ENCODE results near the gene TARBP1.
A peak's percentile ranks its signal among the peaks of the same experiment; 100 is the strongest.

The TARBP1 gene

GRCh38 chr1:234478481-234479309 is at the start of gene TARBP1:
Gene TARBP1 (minus strand): TSS chr1:234479179. CDS start chr1:234479103, 76 bp downstream.
- peak within 1 kb of the TSS; percentile 92 for H3K9ac ChIP-seq (ENCODE audit: insufficient read length, low read depth)
- no peaks in the 10 kb centered on the region for H3K4me1 ChIP-seq (ENCODE audit: insufficient read depth, insufficient read length)
- no peaks in the 10 kb centered on the region for H3K27me3 ChIP-seq (ENCODE audit: insufficient read depth, insufficient read length)
- H3K9me3 ChIP-seq (ENCODE audit: insufficient read depth, low read length): no peaks in the 10 kb centered on the region
- peak; percentile 81 for DNase-seq (ENCODE audit: low read depth, low spot score)
- H3K36me3 ChIP-seq (ENCODE audit: insufficient read depth, insufficient read length, low read length): no peaks in the 10 kb centered on the region
- no peak for TF ChIP-seq YY1 (IDR thresholded peaks at IDR 0.05; ENCODE audit: insufficient read depth, insufficient read length)
- TF ChIP-seq ZNF274 (IDR thresholded peaks at IDR 0.05; ENCODE audit: low read depth, low read length): no peak
- no peak for TF ChIP-seq SUZ12 (IDR thresholded peaks at IDR 0.05; ENCODE audit: extremely low read depth, insufficient read depth, insufficient read length)
- H3K4me3 ChIP-seq (ENCODE audit: insufficient read length, low read depth): peak within 1 kb of the TSS; percentile 78

- Histone ChIP-seq H3K4me3 (ENCODE audit: insufficient read length, low read depth) (no peak overlapping the region), H3K27me3 (ENCODE audit: insufficient read depth, insufficient read length) (no peaks in the 10 kb centered on the region), H3K9me3 (ENCODE audit: insufficient read depth, low read length) (no peaks in the 10 kb centered on the region), H3K4me1 (ENCODE audit: insufficient read depth, insufficient read length) (no peaks in the 10 kb centered on the region), H3K36me3 (ENCODE audit: insufficient read depth, insufficient read length, low read length) (no peaks in the 10 kb centered on the region), H3K9ac (ENCODE audit: insufficient read length, low read depth) (no peak overlapping the region)
- no peak for DNase-seq (ENCODE audit: low read depth, low spot score)
- TF ChIP-seq SUZ12 (IDR thresholded peaks at IDR 0.05; ENCODE audit: extremely low read depth, insufficient read depth, insufficient read length) (no peak), YY1 (IDR thresholded peaks at IDR 0.05; ENCODE audit: insufficient read depth, insufficient read length) (no peak), ZNF274 (IDR thresholded peaks at IDR 0.05; ENCODE audit: low read depth, low read length) (no peak)
These were observed 49.3 kb upstream of the TARBP1 start for GRCh38 chr1:234528074-234528865.

GRCh38 chr1:234527346-234527745 is 48.4 kb upstream of the TARBP1 start:
- Histone ChIP-seq H3K9me3 (ENCODE audit: insufficient read depth, low read length) (no peaks in the 10 kb centered on the region), H3K4me1 (ENCODE audit: insufficient read depth, insufficient read length) (peaks cover 3% of the 10 kb centered on the region), H3K36me3 (ENCODE audit: insufficient read depth, insufficient read length, low read length) (no peaks in the 10 kb centered on the region), H3K4me3 (ENCODE audit: insufficient read length, low read depth) (no peak overlapping the region), H3K9ac (ENCODE audit: insufficient read length, low read depth) (no peak overlapping the region), H3K27me3 (ENCODE audit: insufficient read depth, insufficient read length) (no peaks in the 10 kb centered on the region)
- TF ChIP-seq YY1 (IDR thresholded peaks at IDR 0.05; ENCODE audit: insufficient read depth, insufficient read length) (no peak), SUZ12 (IDR thresholded peaks at IDR 0.05; ENCODE audit: extremely low read depth, insufficient read depth, insufficient read length) (no peak), ZNF274 (IDR thresholded peaks at IDR 0.05; ENCODE audit: low read depth, low read length) (no peak)
- no peak for DNase-seq (ENCODE audit: low read depth, low spot score)

- DNase-seq (ENCODE audit: low read depth, low spot score): no peak
- H3K36me3 ChIP-seq (ENCODE audit: insufficient read depth, insufficient read length, low read length): no peaks in the 10 kb centered on the region
- TF ChIP-seq YY1 (IDR thresholded peaks at IDR 0.05; ENCODE audit: insufficient read depth, insufficient read length): no peak
- no peak for TF ChIP-seq ZNF274 (IDR thresholded peaks at IDR 0.05; ENCODE audit: low read depth, low read length)
These were observed 47.9 kb upstream of the TARBP1 start for GRCh38 chr1:234526922-234527321.

GRCh38 chr1:234525099-234525799 is 46.3 kb upstream of the TARBP1 start:
- Histone ChIP-seq H3K36me3 (ENCODE audit: insufficient read depth, insufficient read length, low read length) (no peaks in the 10 kb centered on the region), H3K4me3 (ENCODE audit: insufficient read length, low read depth) (no peak overlapping the region), H3K9ac (ENCODE audit: insufficient read length, low read depth) (no peak overlapping the region), H3K9me3 (ENCODE audit: insufficient read depth, low read length) (no peaks in the 10 kb centered on the region), H3K27me3 (ENCODE audit: insufficient read depth, insufficient read length) (no peaks in the 10 kb centered on the region), H3K4me1 (ENCODE audit: insufficient read depth, insufficient read length) (peaks cover 3% of the 10 kb centered on the region)
- DNase-seq (ENCODE audit: low read depth, low spot score): no peak
- TF ChIP-seq ZNF274 (IDR thresholded peaks at IDR 0.05; ENCODE audit: low read depth, low read length) (no peak), SUZ12 (IDR thresholded peaks at IDR 0.05; ENCODE audit: extremely low read depth, insufficient read depth, insufficient read length) (no peak), YY1 (IDR thresholded peaks at IDR 0.05; ENCODE audit: insufficient read depth, insufficient read length) (no peak)

More at GRCh38 chr1:234526922-234527321, 47.9 kb upstream of the TARBP1 start:
- Histone ChIP-seq H3K9ac (ENCODE audit: insufficient read length, low read depth) (no peak overlapping the region), H3K4me3 (ENCODE audit: insufficient read length, low read depth) (no peak overlapping the region), H3K4me1 (ENCODE audit: insufficient read depth, insufficient read length) (peaks cover 3% of the 10 kb centered on the region), H3K9me3 (ENCODE audit: insufficient read depth, low read length) (no peaks in the 10 kb centered on the region), H3K27me3 (ENCODE audit: insufficient read depth, insufficient read length) (no peaks in the 10 kb centered on the region)

GRCh38 chr1:234521836-234522235 is 42.9 kb upstream of the TARBP1 start:
- Histone ChIP-seq H3K36me3 (ENCODE audit: insufficient read depth, insufficient read length, low read length) (no peaks in the 10 kb centered on the region), H3K27me3 (ENCODE audit: insufficient read depth, insufficient read length) (no peaks in the 10 kb centered on the region), H3K4me1 (ENCODE audit: insufficient read depth, insufficient read length) (peaks cover 3% of the 10 kb centered on the region), H3K9ac (ENCODE audit: insufficient read length, low read depth) (no peak overlapping the region), H3K4me3 (ENCODE audit: insufficient read length, low read depth) (no peak overlapping the region), H3K9me3 (ENCODE audit: insufficient read depth, low read length) (no peaks in the 10 kb centered on the region)
- TF ChIP-seq ZNF274 (IDR thresholded peaks at IDR 0.05; ENCODE audit: low read depth, low read length): no peak
- no peak for TF ChIP-seq SUZ12 (IDR thresholded peaks at IDR 0.05; ENCODE audit: extremely low read depth, insufficient read depth, insufficient read length)
- no peak for TF ChIP-seq YY1 (IDR thresholded peaks at IDR 0.05; ENCODE audit: insufficient read depth, insufficient read length)
- DNase-seq (ENCODE audit: low read depth, low spot score): no peak

All from NT2/D1 (cell line).